ENCODE measurements around the gene BRPF3.

DNA sequence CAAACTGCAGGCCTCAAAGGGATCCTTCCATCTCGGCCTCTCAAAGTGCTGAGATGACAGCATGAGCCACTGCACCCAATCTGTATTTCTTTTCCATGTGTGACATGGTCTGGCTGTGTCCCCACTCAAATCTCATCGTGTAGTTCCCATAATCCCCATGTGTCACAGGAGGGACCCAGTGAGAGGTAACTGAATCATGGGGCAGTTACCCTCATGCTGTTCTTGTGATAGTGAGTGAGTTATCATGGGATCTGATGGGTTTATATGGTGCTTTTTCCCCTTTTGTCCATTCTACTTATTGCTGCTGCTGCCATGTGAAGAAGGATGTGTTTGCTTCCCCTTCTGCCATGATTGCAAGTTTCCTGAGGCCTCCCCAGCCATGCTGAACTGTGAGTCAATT lies 10.3 kb upstream of the BRPF3 start:
- no peak for TF ChIP-seq EGR1 (IDR thresholded peaks at IDR 0.05; ENCODE audit: low read depth in 2 of 2)
- no peak for TF ChIP-seq JUND (IDR thresholded peaks at IDR 0.05)
- TF ChIP-seq, protein P1, sequence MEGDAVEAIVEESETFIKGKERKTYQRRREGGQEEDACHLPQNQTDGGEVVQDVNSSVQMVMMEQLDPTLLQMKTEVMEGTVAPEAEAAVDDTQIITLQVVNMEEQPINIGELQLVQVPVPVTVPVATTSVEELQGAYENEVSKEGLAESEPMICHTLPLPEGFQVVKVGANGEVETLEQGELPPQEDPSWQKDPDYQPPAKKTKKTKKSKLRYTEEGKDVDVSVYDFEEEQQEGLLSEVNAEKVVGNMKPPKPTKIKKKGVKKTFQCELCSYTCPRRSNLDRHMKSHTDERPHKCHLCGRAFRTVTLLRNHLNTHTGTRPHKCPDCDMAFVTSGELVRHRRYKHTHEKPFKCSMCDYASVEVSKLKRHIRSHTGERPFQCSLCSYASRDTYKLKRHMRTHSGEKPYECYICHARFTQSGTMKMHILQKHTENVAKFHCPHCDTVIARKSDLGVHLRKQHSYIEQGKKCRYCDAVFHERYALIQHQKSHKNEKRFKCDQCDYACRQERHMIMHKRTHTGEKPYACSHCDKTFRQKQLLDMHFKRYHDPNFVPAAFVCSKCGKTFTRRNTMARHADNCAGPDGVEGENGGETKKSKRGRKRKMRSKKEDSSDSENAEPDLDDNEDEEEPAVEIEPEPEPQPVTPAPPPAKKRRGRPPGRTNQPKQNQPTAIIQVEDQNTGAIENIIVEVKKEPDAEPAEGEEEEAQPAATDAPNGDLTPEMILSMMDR (IDR thresholded peaks at IDR 0.05; ENCODE audit: low read depth, low read length, missing input control), result no peak
- TF ChIP-seq, protein P2, sequence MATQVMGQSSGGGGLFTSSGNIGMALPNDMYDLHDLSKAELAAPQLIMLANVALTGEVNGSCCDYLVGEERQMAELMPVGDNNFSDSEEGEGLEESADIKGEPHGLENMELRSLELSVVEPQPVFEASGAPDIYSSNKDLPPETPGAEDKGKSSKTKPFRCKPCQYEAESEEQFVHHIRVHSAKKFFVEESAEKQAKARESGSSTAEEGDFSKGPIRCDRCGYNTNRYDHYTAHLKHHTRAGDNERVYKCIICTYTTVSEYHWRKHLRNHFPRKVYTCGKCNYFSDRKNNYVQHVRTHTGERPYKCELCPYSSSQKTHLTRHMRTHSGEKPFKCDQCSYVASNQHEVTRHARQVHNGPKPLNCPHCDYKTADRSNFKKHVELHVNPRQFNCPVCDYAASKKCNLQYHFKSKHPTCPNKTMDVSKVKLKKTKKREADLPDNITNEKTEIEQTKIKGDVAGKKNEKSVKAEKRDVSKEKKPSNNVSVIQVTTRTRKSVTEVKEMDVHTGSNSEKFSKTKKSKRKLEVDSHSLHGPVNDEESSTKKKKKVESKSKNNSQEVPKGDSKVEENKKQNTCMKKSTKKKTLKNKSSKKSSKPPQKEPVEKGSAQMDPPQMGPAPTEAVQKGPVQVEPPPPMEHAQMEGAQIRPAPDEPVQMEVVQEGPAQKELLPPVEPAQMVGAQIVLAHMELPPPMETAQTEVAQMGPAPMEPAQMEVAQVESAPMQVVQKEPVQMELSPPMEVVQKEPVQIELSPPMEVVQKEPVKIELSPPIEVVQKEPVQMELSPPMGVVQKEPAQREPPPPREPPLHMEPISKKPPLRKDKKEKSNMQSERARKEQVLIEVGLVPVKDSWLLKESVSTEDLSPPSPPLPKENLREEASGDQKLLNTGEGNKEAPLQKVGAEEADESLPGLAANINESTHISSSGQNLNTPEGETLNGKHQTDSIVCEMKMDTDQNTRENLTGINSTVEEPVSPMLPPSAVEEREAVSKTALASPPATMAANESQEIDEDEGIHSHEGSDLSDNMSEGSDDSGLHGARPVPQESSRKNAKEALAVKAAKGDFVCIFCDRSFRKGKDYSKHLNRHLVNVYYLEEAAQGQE (IDR thresholded peaks at IDR 0.05), result no peak
- TF ChIP-seq SP1 (IDR thresholded peaks at IDR 0.05), result no peak
- TF ChIP-seq RAD21 (IDR thresholded peaks at IDR 0.05), result no peak
- TF ChIP-seq TAF1 (conservative IDR thresholded peaks at IDR 0.05), result no peak
- no peak for TF ChIP-seq GABPA (IDR thresholded peaks at IDR 0.05 in 1 of 2, conservative IDR thresholded peaks at IDR 0.05 in 1 of 2)
